Stimulated activated effector memory CD8-positive, alpha-beta T cell treated with anti-CD3 and anti-CD28 coated beads, Interleukin-12 subunit alpha, Interleukin-12 subunit beta, amount 100 ng/mL, for 72 hours (primary cell): ENCODE data around the gene EPB41L4A.

Experiments used
- ATAC-seq: fragments of 150-1000 bp; cut with Tn5 transposase; 2 replicates; pipeline ENCODE4 v1.10.0; 2021
- DNase-seq, 2 donors: peaks; one replicate each; pipeline ENCODE4 v3.0.0; 2021 to 2022; ENCODE audit warnings: low spot score in 2 of 2
- H3K27ac Mint-ChIP-seq: one replicate; pipeline ENCODE4 v1.8.0; 2022; ENCODE audit warnings: mild to moderate bottlenecking, mixed read lengths
- H3K36me3 Mint-ChIP-seq: one replicate; pipeline ENCODE4 v1.8.0; 2022; ENCODE audit warnings: mild to moderate bottlenecking, mixed read lengths
- H3K4me1 Mint-ChIP-seq: one replicate; pipeline ENCODE4 v1.8.0; 2022; ENCODE audit warnings: mixed read lengths
- H3K4me3 Mint-ChIP-seq: one replicate; pipeline ENCODE4 v1.8.0; 2022; ENCODE audit warnings: mild to moderate bottlenecking, mixed read lengths
- H3K9me3 Mint-ChIP-seq: one replicate; pipeline ENCODE4 v1.8.0; 2022; ENCODE audit warnings: mixed read lengths

Gene EPB41L4A

GRCh38 chr5:112349371-112349770 lies 69.7 kb downstream of the EPB41L4A start:
- Mint-ChIP-seq H3K27ac (no peak overlapping the region), H3K4me3 (no peak overlapping the region), H3K4me1 (no peaks in the 10 kb centered on the region), H3K9me3 (no peaks in the 10 kb centered on the region), H3K36me3 (no peaks in the 10 kb centered on the region)
- DNase-seq (no peak), ATAC-seq (no peak)

GRCh38 chr5:112348915-112349314 lies 70.2 kb downstream of the EPB41L4A start:
- Mint-ChIP-seq H3K4me1 (no peaks in the 10 kb centered on the region), H3K9me3 (no peaks in the 10 kb centered on the region), H3K36me3 (no peaks in the 10 kb centered on the region), H3K27ac (no peak overlapping the region), H3K4me3 (no peak overlapping the region)
- no peak for DNase-seq
- ATAC-seq, result no peak

- Mint-ChIP-seq H3K27ac (no peak overlapping the region), H3K36me3 (no peaks in the 10 kb centered on the region), H3K4me1 (no peaks in the 10 kb centered on the region), H3K9me3 (no peaks in the 10 kb centered on the region), H3K4me3 (no peak overlapping the region)
- DNase-seq, result no peak
- no peak for ATAC-seq
These were observed 70.7 kb downstream of the EPB41L4A start for GRCh38 chr5:112348387-112348786.

GRCh38 chr5:112346411-112347044 lies 72.5 kb downstream of the EPB41L4A start:
- DNase-seq (no peak), ATAC-seq (no peak)
- Mint-ChIP-seq H3K4me1 (no peaks in the 10 kb centered on the region), H3K4me3 (no peak overlapping the region), H3K9me3 (no peaks in the 10 kb centered on the region), H3K36me3 (no peaks in the 10 kb centered on the region), H3K27ac (no peak overlapping the region)

GRCh38 chr5:112344540-112344939 lies 74.5 kb downstream of the EPB41L4A start:
- Mint-ChIP-seq H3K36me3 (no peaks in the 10 kb centered on the region), H3K4me1 (no peaks in the 10 kb centered on the region), H3K4me3 (no peak overlapping the region), H3K9me3 (no peaks in the 10 kb centered on the region), H3K27ac (no peak overlapping the region)
- ATAC-seq, result no peak
- DNase-seq, result no peak

GRCh38 chr5:112342389-112342788 lies 76.7 kb downstream of the EPB41L4A start:
- no peaks in the 10 kb centered on the region for H3K4me1 Mint-ChIP-seq
- H3K36me3 Mint-ChIP-seq, result no peaks in the 10 kb centered on the region
- no peak overlapping the region for H3K4me3 Mint-ChIP-seq
- no peaks in the 10 kb centered on the region for H3K9me3 Mint-ChIP-seq
- ATAC-seq (no peak), DNase-seq (no peak)
- H3K27ac Mint-ChIP-seq, result no peak overlapping the region

- no peaks in the 10 kb centered on the region for H3K9me3 Mint-ChIP-seq
- H3K36me3 Mint-ChIP-seq, result no peaks in the 10 kb centered on the region
- H3K27ac Mint-ChIP-seq, result no peak overlapping the region
- no peak for DNase-seq
- ATAC-seq, result no peak
- no peak overlapping the region for H3K4me3 Mint-ChIP-seq
- no peaks in the 10 kb centered on the region for H3K4me1 Mint-ChIP-seq
These were observed 79.3 kb downstream of the EPB41L4A start for GRCh38 chr5:112339761-112340160.

- ATAC-seq (no peak), DNase-seq (no peak)
- Mint-ChIP-seq H3K36me3 (no peaks in the 10 kb centered on the region), H3K9me3 (no peaks in the 10 kb centered on the region), H3K4me1 (no peaks in the 10 kb centered on the region), H3K27ac (no peak overlapping the region), H3K4me3 (no peak overlapping the region)
These were observed 80.3 kb downstream of the EPB41L4A start for GRCh38 chr5:112338681-112339337.

- Mint-ChIP-seq H3K9me3 (no peaks in the 10 kb centered on the region), H3K36me3 (no peaks in the 10 kb centered on the region), H3K27ac (no peak overlapping the region), H3K4me3 (no peak overlapping the region), H3K4me1 (peaks cover 13% of the 10 kb centered on the region)
- DNase-seq, result no peak
- ATAC-seq, result no peak
These were observed 85.7 kb downstream of the EPB41L4A start for GRCh38 chr5:112333331-112333781.

- H3K27ac Mint-ChIP-seq, result no peak overlapping the region
- H3K4me1 Mint-ChIP-seq, result peaks cover 13% of the 10 kb centered on the region
- H3K9me3 Mint-ChIP-seq, result no peaks in the 10 kb centered on the region
- ATAC-seq (no peak), DNase-seq (no peak)
- H3K4me3 Mint-ChIP-seq, result no peak overlapping the region
- no peaks in the 10 kb centered on the region for H3K36me3 Mint-ChIP-seq
These were observed 87.2 kb downstream of the EPB41L4A start for GRCh38 chr5:112331892-112332291.

- Mint-ChIP-seq H3K36me3 (no peaks in the 10 kb centered on the region), H3K9me3 (no peaks in the 10 kb centered on the region), H3K4me3 (no peak overlapping the region), H3K27ac (peak overlapping the region; percentile 40), H3K4me1 (peaks cover 13% of the 10 kb centered on the region)
- DNase-seq (no peak), ATAC-seq (peak; percentile 80)
These were observed 89.5 kb downstream of the EPB41L4A start for GRCh38 chr5:112329419-112330090.

GRCh38 chr5:112323166-112323565 lies 95.9 kb downstream of the EPB41L4A start:
- no peaks in the 10 kb centered on the region for H3K4me1 Mint-ChIP-seq
- H3K27ac Mint-ChIP-seq, result no peak overlapping the region
- H3K9me3 Mint-ChIP-seq, result no peaks in the 10 kb centered on the region
- no peaks in the 10 kb centered on the region for H3K36me3 Mint-ChIP-seq
- DNase-seq, result no peak
- H3K4me3 Mint-ChIP-seq, result no peak overlapping the region
- ATAC-seq, result no peak

- no peak for ATAC-seq
- no peaks in the 10 kb centered on the region for H3K4me1 Mint-ChIP-seq
- H3K4me3 Mint-ChIP-seq, result no peak overlapping the region
- no peak overlapping the region for H3K27ac Mint-ChIP-seq
- no peaks in the 10 kb centered on the region for H3K36me3 Mint-ChIP-seq
- DNase-seq, result no peak
- no peaks in the 10 kb centered on the region for H3K9me3 Mint-ChIP-seq
These were observed 98.7 kb downstream of the EPB41L4A start for GRCh38 chr5:112320408-112320807.

- Mint-ChIP-seq H3K27ac (no peak overlapping the region), H3K36me3 (no peaks in the 10 kb centered on the region), H3K9me3 (no peaks in the 10 kb centered on the region), H3K4me3 (no peak overlapping the region), H3K4me1 (no peaks in the 10 kb centered on the region)
- no peak for DNase-seq
- no peak for ATAC-seq
These were observed 100.7 kb downstream of the EPB41L4A start for GRCh38 chr5:112318346-112318745.

GRCh38 chr5:112317866-112318265 lies 101.2 kb downstream of the EPB41L4A start:
- Mint-ChIP-seq H3K27ac (no peak overlapping the region), H3K36me3 (no peaks in the 10 kb centered on the region), H3K4me3 (no peak overlapping the region), H3K9me3 (no peaks in the 10 kb centered on the region), H3K4me1 (no peaks in the 10 kb centered on the region)
- ATAC-seq (no peak), DNase-seq (no peak)

GRCh38 chr5:112316731-112317130 lies 102.3 kb downstream of the EPB41L4A start:
- H3K27ac Mint-ChIP-seq, result no peak overlapping the region
- H3K9me3 Mint-ChIP-seq, result no peaks in the 10 kb centered on the region
- H3K4me1 Mint-ChIP-seq, result no peaks in the 10 kb centered on the region
- ATAC-seq (no peak), DNase-seq (no peak)
- no peak overlapping the region for H3K4me3 Mint-ChIP-seq
- H3K36me3 Mint-ChIP-seq, result no peaks in the 10 kb centered on the region
